Measurements from ENCODE around the gene DNAJC15.
"Not testable (repeated sequence)": the region's sequence is repeated elsewhere in the genome, so short reads cannot be mapped to it uniquely, and the experiment has no call there.

DNAJC15 gene

GRCh38 chr13:42985312-42986175 lies 37.8 kb upstream of the DNAJC15 start:
- no peak for DNase-seq (ENCODE audit: low read depth)
- no peak overlapping the region for H3K4me3 ChIP-seq (ENCODE audit: low read depth, low read length)
- TF ChIP-seq CTCF (conservative IDR thresholded peaks at IDR 0.05; ENCODE audit: low read depth, low read length), result no peak

- no peak overlapping the region for H3K4me3 ChIP-seq (ENCODE audit: low read depth, low read length)
- TF ChIP-seq CTCF (conservative IDR thresholded peaks at IDR 0.05; ENCODE audit: low read depth, low read length), result no peak
- no peak for DNase-seq (ENCODE audit: low read depth)
These were observed 37.2 kb upstream of the DNAJC15 start for GRCh38 chr13:42986176-42986574.

GRCh38 chr13:42990291-42991232 lies 32.8 kb upstream of the DNAJC15 start:
- no peak for TF ChIP-seq CTCF (conservative IDR thresholded peaks at IDR 0.05; ENCODE audit: low read depth, low read length)
- H3K4me3 ChIP-seq (ENCODE audit: low read depth, low read length), result peak overlapping the region; percentile 69
- peak; percentile 88 for DNase-seq (ENCODE audit: low read depth)

- not testable (repeated sequence) for DNase-seq (ENCODE audit: low read depth)
- H3K4me3 ChIP-seq (ENCODE audit: low read depth, low read length), result peak overlapping the region; percentile 69
These were observed 32.0 kb upstream of the DNAJC15 start for GRCh38 chr13:42991233-42991897.

- peak; percentile 90 for DNase-seq (ENCODE audit: low read depth)
- TF ChIP-seq CTCF (conservative IDR thresholded peaks at IDR 0.05; ENCODE audit: low read depth, low read length), result no peak
These were observed 31.3 kb upstream of the DNAJC15 start, which contains the start of gene EPSTI1 for GRCh38 chr13:42991898-42992763. Gene EPSTI1, minus strand, starts transcription at chr13:42992241. Its CDS starts 76 bp downstream, at chr13:42992165.

GRCh38 chr13:42992764-42993122 lies 30.6 kb upstream of the DNAJC15 start:
- DNase-seq (ENCODE audit: low read depth), result no peak
- no peak overlapping the region for H3K4me3 ChIP-seq (ENCODE audit: low read depth, low read length)
- no peak for TF ChIP-seq CTCF (conservative IDR thresholded peaks at IDR 0.05; ENCODE audit: low read depth, low read length)

More at GRCh38 chr13:42991898-42992763, 31.3 kb upstream of the DNAJC15 start, which contains the start of gene EPSTI1:
- H3K4me3 ChIP-seq (ENCODE audit: low read depth, low read length), result peak within 1 kb of the TSS; percentile 69

Measured in choroid plexus epithelial cell (primary cell).